HPDE6-E6E7 (cell line): ENCODE data around the gene ACP4.
"Not testable (repeated sequence)": the region's sequence is repeated elsewhere in the genome, so short reads cannot be mapped to it uniquely, and the experiment has no call there.

Experiments
- DNase-seq: peaks from one replicate; pipeline ENCODE4 v3.0.0; 2011; ENCODE audit warnings: missing footprints; ENCODE audit errors: extremely low spot score

ACP4 gene

DNA sequence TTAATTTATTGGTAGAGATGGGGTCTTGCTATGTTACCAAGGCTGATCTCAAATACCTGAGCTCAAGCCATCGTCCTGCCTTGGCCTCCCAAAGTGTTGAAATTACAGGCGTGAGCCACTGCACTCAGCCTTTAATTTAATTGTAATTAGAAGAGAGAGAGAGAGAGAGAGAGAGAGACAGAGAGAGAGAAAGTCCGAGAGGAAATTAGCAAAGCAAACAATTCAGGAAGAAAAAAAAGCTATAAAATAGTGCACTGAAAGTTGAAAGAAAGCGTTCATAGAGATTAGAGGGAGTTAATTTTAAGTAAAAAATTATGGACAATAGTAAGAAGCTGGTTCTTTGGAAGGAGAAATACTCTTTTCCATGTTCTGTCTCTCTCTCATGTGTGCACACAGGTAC is 13.0 kb upstream of the ACP4 start:
- no peak for DNase-seq

DNA sequence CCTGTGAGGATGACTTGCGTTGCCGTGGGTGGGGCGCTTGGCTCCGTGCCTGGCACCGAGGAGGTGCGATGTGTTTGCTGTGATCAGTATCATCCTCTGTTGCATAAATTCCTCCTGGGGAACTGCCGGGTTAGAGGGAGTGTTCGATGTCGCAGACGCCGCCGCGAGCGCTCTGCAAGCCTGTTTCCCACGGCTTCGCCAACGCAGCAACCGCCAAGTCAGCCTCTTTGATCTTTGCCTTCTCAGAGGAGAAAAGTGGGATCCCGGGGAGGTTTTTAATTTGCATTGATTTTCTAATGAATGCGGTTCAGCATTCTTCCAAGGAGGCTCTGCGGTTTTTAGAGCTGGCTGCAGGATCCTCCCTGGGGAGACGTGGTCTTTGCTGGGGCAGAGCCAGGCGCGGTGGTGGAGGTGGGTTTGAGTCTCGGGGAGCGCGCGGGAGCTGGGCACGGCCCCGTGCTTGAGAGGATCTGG is 12.3 kb upstream of the ACP4 start:
- DNase-seq = no peak

DNA sequence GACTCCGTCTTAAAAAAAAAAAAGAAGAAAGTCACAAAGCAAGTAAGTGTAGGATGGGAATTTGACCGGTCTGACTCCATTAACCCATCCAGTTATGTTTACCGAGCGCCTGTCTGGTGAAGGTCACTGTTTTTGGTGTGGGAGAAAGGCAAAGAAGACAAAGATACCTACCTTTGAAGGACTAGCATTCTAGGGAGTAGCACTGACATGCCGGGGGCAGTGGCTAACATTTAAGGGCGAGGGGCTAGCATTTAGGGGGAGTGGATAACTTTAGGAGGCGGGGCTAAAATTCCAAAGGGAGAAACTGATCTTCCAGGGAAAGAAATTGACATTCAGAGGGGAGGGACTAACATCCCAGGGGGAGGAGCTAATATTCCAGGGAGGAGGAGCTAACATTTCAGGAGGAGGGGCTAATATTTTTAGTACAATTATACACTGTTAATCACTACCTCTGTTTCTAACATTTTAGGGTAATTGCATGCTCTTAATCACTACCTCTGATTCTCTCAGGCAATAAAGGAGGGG is 11.2 kb upstream of the ACP4 start:
- no peak for DNase-seq

DNA sequence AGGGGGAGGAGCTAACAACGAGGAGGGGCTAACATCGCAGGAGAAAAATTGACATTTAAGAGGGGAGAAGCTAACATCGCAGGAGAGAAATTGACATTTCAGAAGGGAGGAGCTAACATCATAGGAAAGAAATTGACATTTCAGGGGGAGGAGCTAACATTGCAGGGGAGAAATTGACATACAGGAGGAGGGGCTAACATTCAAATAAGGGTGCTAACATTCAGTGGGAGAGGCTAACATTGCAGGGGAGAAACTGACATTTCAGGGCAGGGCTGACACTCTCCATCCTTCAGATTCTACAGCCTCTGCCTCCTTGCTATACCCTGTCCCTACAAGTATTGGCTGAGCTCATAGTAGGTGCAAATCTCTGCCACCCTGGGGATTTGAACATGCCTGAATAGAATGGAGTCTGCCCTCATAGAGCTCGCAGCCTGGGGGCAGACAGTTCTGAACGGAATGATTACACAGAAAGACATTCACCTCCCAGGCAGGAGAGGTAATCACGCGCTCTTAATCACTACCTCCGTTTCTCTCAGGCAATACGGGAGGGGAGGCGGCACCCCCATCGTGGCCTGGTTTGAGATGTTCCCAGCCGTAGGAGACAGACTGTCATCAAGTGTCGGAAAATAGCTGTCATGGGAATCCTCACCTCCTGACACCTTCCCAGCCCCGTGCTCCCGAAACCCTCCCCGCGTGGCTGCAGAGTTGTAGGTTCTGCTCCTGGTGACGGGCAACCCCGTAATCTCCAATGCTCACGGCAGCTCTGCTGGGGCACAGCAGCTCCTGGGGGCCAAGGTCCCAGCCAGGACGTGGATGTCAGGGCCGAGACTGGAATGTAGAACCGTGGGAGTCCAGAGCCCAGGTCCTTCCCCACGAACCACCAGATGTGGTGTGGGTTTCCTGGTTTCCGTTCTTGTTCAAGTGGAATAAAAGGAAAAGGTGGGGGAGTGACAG is 10.4 kb upstream of the ACP4 start:
- DNase-seq = no peak

DNA sequence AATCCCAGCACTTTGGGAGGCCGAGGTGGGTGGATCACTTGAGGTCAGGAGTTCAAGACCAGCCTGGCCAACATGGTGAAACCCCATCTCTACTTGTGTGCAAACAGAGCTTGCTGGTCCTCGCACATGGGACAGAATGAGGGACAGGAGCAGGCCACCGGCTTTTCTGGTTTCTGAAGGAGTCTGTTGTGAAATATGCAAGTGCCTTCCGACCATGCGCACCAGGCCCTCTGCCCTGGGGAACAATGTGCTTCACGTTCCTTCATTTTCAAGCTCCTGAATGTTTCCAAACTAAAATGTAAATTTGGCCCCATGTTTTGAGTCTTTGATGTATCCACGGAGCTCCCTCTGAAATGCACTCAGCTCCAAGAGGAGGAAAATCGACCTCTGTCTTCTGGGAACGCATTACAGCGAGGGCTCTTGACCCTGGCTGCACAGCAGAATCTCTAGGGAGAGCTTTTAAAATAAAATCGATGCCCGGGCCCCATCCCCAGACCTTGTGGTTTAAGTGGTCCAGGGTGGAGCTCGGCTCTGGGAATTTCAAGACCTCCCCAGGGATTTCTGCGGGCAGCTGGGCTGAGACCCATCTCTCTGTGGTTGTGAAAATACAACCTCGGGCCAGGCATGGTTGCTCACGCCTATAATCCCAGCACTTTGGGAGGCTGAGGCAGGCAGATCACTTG is 9.3 kb upstream of the ACP4 start:
- DNase-seq = no peak

DNA sequence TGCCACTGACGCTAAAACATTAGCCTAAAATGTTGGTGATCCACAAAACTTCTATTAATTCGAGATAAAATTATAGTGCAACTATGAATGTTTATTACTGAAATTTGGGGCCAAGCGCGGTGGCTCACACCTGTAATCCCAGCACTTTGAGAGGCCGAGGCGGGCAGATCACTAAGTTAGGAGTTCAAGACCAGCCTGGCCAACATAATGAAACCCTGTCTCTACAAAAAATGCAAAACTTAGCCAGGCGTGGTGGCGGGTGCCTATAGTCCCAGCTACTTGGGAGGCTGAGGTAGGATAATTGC is 6.4 kb upstream of the ACP4 start:
- DNase-seq = not testable (repeated sequence)

DNA sequence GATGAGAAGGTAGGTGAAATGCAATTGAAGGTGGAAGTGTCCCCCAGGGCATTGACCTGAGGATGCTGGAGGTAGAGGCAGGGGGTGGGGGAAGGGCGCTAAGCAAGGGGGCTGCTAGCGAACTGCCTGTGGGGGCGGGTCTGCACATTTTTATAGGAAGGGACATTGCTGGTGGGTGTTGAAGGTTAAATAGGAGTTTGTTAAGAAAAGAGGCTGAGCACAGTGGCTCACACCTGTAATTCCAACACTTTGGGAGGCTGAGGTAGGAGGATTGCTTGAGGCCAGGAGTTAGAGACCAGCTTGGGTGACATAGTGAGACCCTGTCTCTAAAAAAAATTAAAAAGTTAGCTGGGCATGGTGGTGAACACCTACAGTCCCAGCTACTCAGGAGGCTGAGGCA is 5.5 kb upstream of the ACP4 start:
- no peak for DNase-seq

DNA sequence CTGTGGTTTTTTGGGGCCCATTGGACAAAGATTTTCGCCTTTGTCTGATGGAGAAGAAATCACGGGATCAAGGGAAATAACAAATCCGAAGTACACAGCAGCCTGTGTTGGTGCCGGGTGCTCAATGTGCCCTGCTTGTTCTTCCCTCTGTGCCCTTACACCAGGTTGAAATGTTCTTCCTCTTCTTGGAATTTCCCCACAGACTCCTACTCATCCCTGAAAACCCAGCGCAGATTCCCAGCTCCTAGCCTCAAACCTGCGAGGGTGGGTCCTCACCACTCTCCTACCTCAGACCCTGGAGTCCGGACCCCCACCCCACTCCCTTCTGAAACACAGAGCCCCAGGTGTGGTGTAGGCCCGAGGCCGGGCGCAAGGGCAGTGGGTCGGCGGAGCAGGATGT is 4.9 kb upstream of the ACP4 start:
- DNase-seq = no peak

DNA sequence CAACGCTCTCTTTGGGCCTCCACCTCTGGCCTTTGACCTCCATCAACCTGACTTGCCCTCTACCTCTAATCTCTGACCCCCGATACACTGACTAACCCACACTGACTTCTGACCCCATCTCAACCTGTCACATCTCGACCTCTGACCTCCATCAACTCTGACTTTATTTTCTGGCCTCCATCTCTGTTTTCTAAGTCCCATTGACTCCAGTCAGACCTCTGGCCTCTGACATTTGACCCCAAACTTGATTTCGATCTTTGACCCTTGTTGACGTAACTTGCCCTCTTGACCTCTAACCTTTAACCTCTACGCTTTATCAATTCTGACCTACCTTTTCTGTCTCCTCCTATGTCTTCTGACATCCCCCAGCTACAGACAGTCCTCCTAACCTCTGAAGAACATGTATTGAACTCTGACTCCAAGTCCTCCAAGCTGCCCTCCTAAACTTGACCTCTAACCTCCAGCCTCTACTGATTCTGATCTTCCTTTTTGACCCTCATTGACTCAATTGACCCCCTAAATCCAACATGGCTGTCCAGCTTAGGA is 780 bp downstream of the ACP4 start:
- DNase-seq = no peak

DNA sequence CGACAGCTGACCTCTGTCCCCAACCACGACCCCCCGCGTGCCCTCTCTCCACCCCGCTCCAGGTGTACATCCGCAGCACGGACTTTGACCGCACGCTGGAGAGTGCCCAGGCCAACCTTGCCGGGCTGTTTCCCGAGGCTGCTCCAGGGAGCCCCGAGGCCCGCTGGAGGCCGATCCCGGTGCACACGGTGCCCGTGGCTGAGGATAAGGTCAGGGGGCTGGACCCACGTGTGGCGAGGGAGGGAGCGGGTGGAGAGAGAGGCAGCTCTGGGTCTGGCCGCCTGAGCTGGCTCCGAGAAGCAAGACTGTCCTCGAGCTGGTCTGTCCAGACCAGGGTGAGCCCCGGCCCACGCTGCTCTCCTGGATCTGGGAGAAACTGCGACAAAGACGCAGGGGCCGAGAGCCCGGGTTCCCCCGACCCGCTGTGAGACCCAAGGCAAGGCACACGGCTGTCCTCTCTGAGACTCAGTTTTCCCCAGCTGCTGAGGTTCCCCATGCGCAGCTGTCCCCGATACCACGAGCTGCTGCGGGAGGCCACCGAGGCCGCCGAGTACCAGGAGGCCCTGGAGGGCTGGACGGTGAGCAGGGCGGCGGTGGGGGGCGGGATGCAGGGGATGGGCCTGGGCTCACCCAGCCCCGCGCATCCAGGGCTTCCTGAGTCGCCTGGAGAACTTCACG is 1.5 kb downstream of the ACP4 start:
- no peak for DNase-seq

DNA sequence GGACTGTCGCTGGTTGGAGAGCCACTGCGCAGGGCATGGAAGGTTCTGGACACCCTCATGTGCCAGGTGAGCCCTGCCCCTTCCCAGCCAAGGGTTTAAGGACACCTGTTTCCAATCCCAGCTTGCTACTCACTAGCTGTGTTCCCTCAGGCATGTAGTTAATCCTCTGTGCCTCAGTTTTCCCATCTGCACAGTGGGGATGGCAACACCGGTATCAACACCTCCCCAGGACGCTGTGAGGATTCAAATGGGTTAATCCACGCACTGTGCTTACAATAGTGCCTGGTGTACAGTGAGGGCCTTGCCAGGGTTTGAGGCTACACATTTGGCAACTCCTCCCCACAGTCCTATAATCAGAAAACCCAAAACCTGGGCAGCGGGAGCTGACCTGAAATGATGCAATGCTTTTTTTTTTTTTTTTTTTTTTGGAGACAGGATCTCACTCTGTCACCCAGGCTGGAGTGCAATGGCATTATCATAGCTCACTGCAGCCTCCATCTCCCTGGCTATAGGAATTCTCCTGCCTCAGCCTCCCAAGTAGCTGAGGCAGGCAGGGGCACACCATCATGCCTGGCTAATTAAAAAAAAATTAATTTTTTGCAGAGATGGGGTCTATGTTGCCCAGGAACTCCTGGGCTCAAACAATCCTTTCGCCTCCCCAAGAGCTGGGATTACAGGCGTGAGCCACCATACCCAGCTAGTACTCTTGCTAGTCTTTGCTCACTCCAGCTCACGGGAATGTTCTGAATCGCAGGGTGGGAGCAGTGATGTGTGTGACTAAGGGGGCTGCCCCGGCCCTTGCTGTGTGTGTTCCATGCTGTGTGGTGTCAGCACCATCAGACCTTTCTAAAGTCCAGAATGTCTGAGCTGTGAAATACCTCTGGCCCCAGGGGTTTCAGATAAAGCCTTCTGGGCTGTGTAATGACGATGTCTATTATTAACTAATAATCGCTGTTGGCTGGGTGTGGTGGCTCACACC is 2.3 kb downstream of the ACP4 start:
- DNase-seq = no peak

DNA sequence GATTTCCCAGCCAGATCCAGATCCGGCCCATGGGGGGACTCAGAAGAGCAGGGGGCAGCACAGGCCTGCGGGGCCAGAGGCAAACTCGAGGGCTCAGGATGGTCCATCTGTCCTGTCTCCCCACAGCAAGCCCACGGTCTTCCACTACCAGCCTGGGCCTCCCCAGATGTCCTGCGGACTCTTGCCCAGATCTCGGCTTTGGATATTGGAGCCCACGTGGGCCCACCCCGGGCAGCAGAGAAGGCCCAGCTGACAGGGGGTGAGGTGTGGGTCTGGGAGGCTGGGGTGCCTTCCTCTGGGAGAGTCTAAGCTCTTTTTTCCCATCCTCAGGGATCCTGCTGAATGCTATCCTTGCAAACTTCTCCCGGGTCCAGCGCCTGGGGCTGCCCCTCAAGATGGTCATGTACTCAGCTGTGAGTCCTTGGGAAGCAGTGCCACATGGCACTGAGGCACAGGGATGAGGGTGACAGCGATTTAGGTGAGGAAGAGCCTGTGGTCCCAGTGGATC is 3.4 kb downstream of the ACP4 start:
- no peak for DNase-seq

DNA sequence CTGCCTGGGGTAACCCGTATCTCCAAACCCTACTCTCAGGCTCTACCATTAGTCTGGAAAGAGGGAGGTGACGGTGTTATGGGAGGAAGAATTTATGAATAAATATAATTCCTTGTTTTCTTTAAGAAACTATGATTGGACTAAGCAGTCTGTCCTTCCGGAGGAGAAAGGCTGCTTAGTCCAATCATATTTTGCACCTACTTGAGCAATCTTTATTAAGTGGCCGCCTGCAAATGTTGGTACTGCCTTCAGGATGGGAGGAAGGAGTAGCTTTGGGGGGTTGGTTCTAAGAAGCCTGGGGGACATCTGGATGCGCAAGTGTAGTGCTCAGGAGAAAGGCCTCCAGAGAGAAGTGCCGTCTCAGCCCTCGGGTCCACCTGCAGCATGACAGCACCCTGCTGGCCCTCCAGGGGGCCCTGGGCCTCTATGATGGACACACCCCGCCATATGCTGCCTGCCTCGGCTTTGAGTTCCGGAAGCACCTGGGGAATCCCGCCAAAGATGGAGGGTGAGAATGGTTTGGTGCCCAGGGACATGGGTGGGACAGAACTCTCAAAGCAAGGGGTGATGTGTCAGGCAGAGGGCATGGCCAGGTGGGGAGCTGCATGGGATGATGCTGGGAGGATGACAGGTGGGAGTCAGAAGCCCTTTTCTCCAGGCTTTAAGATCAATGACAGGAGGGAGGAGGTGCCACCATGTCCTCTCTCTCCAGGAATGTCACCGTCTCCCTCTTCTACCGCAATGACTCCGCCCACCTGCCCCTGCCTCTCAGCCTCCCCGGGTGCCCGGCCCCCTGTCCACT is 4.1 kb downstream of the ACP4 start:
- DNase-seq = no peak

DNA sequence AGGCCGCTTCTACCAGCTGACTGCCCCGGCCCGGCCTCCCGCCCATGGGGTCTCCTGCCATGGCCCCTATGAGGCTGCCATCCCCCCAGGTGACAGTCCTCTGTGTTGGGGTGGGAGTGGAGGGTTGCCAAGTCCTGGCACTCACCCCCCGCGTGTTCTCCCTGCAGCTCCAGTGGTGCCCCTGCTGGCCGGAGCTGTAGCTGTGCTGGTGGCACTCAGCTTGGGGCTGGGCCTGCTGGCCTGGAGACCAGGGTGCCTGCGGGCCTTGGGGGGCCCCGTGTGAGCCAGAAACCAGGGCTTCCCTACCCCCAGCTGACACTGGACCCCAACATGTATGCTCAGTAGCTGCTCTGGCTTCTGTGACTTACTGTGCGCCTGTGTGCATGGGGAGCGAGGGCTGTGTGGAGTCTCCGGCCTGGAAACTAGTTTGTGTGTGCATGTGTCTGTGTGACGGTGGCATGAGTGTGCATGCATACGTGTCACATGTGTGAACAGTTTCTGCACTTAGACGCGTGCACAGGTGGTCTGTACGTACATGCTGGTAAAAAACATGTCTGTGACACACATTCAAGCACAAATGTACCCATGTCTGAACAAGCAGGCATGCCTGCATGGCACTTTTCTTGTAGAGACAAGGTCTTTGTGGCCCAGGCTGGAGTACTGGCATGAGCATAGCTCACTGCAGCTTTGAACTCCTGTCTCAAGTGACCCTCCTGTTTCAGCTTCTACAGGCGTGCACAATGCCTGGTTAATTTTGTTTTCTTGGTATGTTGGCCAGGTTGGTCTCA is 4.9 kb downstream of the ACP4 start:
- no peak for DNase-seq

DNA sequence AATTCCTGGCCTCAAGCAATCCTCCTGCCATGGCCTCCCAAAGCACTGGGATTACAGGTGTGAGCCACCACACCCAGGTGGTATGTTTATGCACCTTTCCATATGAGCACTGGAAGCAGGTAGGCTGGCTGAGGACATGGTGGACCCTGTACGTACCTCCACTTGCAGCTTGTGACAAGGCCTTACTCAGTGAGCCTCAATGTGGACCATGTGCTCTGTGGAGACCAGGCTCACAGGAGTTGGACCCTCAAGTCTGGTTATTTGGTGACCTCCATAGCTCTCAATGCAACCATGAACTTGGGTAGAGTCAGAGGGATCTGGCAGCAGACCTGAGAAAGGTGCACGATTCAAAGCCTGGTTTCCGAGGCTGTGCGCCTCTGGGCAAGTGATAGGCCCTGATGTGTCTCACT is 5.5 kb downstream of the ACP4 start:
- DNase-seq = no peak

DNA sequence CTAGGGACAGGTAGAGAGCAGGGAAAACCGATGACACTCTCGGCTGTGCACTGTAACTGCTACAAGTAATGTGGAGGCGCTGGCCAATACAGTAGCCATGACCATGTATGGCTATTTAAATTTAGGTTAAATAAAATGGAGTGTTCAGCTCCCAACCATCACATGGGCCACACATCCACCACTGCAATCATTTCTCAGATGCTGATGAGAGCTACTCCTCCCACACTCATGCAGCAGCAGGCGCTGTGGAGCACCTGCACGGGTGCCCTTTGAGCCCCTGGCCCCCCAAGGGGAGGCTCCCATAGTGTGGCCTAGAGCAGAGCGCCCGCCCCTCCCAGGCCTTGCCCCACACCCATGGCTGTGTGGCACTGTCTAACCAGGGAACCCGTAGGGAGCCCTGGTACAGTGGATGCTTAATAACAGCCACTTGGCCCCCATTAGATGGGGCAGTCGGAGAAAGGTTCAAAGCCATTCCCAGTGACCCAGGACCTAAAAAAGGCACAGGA is 6.0 kb downstream of the ACP4 start:
- no peak for DNase-seq

DNA sequence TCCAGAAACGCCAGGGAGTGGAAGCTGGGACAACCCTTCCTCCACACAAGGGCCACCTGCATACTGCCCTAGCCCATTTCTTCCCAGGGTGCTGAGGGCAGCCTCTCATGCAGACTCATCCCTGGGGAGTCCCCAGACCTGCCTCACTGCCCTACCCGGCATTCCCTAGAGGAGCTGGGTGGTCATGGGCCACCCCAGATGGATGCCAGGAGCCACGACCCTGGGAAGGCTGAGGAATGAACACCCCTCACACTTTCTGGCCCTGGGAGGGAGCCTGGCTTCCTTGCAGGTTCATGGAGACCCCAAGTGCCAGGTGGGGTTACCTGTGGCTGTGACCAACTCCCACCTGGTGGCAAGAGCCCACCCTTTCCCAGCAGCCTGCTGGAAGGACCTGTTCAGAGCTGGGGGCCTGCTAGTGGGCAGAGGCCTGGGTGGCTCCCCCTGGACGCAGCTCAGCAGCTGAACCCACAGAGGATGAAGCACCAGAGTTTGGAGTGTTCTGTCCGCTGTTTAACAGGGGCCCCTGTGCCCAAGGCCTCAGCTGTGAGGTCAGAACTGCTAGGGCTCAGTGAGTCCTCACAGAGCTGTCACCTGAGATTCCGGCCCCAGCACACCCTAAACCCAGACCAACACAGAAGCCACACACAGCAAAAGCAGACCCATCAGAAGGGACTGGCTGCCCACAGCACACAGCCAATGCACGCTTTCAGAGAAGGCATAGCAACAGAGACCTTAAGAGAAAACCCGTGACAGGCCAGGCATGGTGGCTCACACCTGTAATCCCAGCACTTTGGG is 6.6 kb downstream of the ACP4 start:
- no peak for DNase-seq

DNA sequence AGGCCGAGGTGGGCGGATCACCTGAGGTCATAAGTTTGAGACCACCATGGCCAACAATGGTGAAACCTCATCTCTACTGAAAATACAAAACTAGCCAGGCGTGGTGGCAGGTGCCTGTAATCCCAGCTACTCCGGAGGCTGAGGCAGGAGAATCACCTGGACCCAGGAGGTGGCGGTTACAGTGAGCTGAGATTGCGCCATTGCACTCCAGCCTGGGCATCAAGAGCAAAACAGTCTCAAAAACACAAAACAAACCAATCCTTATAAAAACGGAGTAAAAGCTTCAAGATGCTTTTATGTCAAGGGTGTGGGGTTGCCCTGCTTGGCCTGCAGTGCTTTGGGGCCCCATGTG is 7.2 kb downstream of the ACP4 start:
- DNase-seq = no peak
